Fibroblast of pulmonary artery (primary cell): ENCODE results near the gene MROH7.

Source experiments
- DNase-seq: peaks from one replicate; pipeline ENCODE4 v3.0.0-alpha.2; 2010; ENCODE audit warnings: low read depth
- H3K4me3 ChIP-seq: replicated peaks from 2 replicates; pipeline ENCODE4 v1.5.1; 2011; ENCODE audit warnings: low read depth, mild to moderate bottlenecking, control low read depth, low read length, moderate library complexity
- CTCF ChIP-seq: IDR thresholded peaks from 2 replicates; pipeline ENCODE4 v1.5.1; 2011; ENCODE audit warnings: mild to moderate bottlenecking, control low read depth, low read length, inconsistent platforms; ENCODE audit errors: missing control alignments

The MROH7 gene

GRCh38 chr1:54643736-54644135 is 2.1 kb downstream of the MROH7 start:
- TF ChIP-seq CTCF: no peak
- no peak for DNase-seq

GRCh38 chr1:54645806-54646676 is 4.5 kb downstream of the MROH7 start:
- H3K4me3 ChIP-seq: no peak overlapping the region
- no peak for TF ChIP-seq CTCF
- DNase-seq: peak; percentile 19

More at GRCh38 chr1:54643736-54644135, 2.1 kb downstream of the MROH7 start:
- no peak overlapping the region for H3K4me3 ChIP-seq

DNA sequence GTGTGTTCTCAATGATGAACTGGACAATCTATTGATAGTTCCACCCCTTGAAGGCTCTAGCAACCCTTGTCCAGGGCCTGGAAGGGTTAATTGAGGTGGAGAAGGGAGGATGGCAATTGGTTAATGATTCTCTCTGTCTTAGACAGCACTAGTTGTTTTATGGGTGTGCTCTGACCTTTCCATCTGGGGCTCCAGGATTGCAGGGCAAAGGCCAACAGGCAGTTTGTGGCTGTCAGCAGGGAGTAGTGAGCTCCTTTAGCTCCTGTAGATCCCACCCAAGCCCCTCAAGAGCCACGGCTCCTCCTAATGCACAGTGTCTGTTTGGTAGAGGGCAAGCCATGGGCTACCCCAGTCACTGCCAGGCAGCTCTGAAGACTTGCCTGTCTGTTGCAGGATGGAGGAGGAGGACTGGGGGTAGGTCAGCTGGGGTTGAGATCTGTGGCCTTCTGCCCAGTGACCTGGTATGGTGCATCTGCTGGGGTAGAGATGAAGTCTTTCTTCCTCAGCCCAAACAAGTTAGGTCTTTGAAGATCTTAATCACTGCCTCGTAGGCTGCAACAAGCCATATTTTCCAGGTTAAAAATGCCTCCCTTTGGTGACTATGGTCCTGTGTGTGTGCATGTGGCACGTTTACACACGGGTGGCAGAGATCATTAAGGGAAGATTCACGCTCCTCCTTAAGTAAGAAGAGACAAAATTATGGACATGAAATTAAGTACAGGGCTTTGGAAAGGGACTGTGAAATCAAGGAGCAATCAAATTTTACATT is 7.7 kb downstream of the MROH7 start:
- no peak overlapping the region for H3K4me3 ChIP-seq
- no peak for TF ChIP-seq CTCF
- DNase-seq: no peak

GRCh38 chr1:54649921-54650320 is 8.3 kb downstream of the MROH7 start:
- no peak overlapping the region for H3K4me3 ChIP-seq
- no peak for DNase-seq
- no peak for TF ChIP-seq CTCF

GRCh38 chr1:54650417-54650816 is 8.8 kb downstream of the MROH7 start:
- DNase-seq: no peak
- no peak overlapping the region for H3K4me3 ChIP-seq
- TF ChIP-seq CTCF: no peak

GRCh38 chr1:54651608-54652007 is 10.0 kb downstream of the MROH7 start:
- DNase-seq: no peak
- no peak for TF ChIP-seq CTCF
- H3K4me3 ChIP-seq: no peak overlapping the region
